ENCODE results near the gene HAAO. TPM values are rescaled to one million over a fixed set of nuclear protein-coding genes. Genes with fewer than 3 reads are reported as not detected.

The HAAO gene
- total and polyA plus RNA-seq, 2 donors (not counting 1 experiment from before 2014, with no cell fraction given), result 6.4 to 17.6 TPM

DNA sequence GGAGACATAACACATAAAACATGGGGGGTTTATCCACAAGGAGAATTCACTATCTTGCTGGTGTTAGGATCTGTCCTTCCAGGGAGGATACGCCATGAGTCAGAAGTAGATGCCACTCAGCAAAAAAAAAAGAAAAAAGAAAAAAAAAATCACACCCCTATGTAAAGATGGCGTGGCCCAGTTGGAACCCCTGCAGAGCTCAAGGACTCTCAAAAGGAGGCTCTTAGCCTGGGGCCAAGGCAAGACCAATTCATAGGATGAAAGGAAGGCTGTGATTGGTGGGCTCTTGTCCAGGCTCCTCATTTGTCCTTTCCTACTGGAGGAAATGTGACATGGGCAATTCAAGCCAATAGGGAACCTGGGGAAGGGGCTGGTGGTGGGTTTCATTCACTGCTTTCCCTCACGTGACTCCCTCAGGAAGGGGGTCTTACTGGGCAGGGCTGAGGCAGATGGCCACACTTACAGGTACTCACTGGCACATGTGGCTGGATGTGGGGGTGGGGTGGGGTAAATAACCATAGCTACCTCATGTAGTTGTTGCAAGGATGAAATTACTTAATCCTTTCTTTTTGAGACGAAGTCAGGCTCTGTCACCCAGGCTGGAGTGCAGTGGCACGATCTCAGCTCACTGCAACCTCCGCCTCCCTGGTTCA lies 38.7 kb upstream of the HAAO start:
- POLR2A ChIA-PET, result interaction anchor here (0.7 kb wide), 1 partner anchor 116 kb away, joined by 6 read pairs; no protein-coding TSS in a partner anchor
- DNase-seq (no peak), ATAC-seq (ENCODE audit: low read depth) (no peak)
- Histone ChIP-seq H3K4me3 (ENCODE audit: control extremely low read depth in 1 of 5, extremely low read depth in 1 of 5, insufficient read depth in 1 of 5, low read depth in 2 of 5, low read length in 4 of 5) (no peak overlapping the region), H3K27ac (ENCODE audit: low read length in 2 of 2) (no peak overlapping the region), H3K4me1 (ENCODE audit: control insufficient read depth in 2 of 2, insufficient read depth in 2 of 2, low read length in 2 of 2) (peaks cover 8 to 13% of the 10 kb centered on the region in 2 donors), H3K4me2 (replicated peaks; ENCODE audit: low read depth, low read length, poor library complexity, severe bottlenecking) (no peak overlapping the region), H2AFZ (ENCODE audit: insufficient read depth, low read depth, low read length, poor library complexity, severe bottlenecking) (no peak overlapping the region), H3K36me3 (replicated peaks in 1 of 2; ENCODE audit: control extremely low read depth in 1 of 2, control insufficient read depth in 1 of 2, extremely low read depth in 1 of 2, insufficient read depth in 2 of 2, low read length in 1 of 2) (no peaks in the 10 kb centered on the region), H3K27me3 (replicated peaks in 1 of 4; ENCODE audit: control extremely low read depth in 1 of 4, control insufficient read depth in 3 of 4, insufficient read depth in 4 of 4, low read length in 3 of 4) (no peaks in the 10 kb centered on the region), H3K9me3 (ENCODE audit: control extremely low read depth in 1 of 3, control insufficient read depth in 2 of 3, insufficient read depth in 1 of 3, low read length in 2 of 3) (no peaks in the 10 kb centered on the region), H4K20me1 (ENCODE audit: control insufficient read depth, insufficient read depth, low read length, poor library complexity, severe bottlenecking) (no peaks in the 10 kb centered on the region), H3K9ac (ENCODE audit: low read length) (no peak overlapping the region), H3K79me2 (ENCODE audit: control insufficient read depth, insufficient read depth, low read length) (no peaks in the 10 kb centered on the region)
- no peaks in the 10 kb centered on the region for H3K9me3 Mint-ChIP-seq (ENCODE audit: insufficient read depth)
- TF ChIP-seq EZH2 (IDR thresholded peaks at IDR 0.05; ENCODE audit: borderline replicate concordance, insufficient read depth, low read depth, low read length, poor library complexity, severe bottlenecking), result no peak
- TF ChIP-seq, protein P1, sequence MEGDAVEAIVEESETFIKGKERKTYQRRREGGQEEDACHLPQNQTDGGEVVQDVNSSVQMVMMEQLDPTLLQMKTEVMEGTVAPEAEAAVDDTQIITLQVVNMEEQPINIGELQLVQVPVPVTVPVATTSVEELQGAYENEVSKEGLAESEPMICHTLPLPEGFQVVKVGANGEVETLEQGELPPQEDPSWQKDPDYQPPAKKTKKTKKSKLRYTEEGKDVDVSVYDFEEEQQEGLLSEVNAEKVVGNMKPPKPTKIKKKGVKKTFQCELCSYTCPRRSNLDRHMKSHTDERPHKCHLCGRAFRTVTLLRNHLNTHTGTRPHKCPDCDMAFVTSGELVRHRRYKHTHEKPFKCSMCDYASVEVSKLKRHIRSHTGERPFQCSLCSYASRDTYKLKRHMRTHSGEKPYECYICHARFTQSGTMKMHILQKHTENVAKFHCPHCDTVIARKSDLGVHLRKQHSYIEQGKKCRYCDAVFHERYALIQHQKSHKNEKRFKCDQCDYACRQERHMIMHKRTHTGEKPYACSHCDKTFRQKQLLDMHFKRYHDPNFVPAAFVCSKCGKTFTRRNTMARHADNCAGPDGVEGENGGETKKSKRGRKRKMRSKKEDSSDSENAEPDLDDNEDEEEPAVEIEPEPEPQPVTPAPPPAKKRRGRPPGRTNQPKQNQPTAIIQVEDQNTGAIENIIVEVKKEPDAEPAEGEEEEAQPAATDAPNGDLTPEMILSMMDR (IDR thresholded peaks at IDR 0.05), result no peak
- H3K27ac Mint-ChIP-seq, result no peak overlapping the region
- no peak overlapping the region for H3K4me3 Mint-ChIP-seq
- CTCF ChIA-PET, result interaction anchor here (0.8 to 6.6 kb wide), 9 partner anchors 11 to 778 kb away, joined by 3 to 49 read pairs (median 4); no protein-coding TSS in a partner anchor
- 92% methylated on average over 5 of the region's 6 CpGs for WGBS (ENCODE audit: insufficient coverage)
- intact Hi-C loops (cut with micrococcal nuclease), result no loop called here
- peaks cover 3% of the 10 kb centered on the region for H3K27me3 Mint-ChIP-seq
- H3K4me1 Mint-ChIP-seq, result peaks cover 16% of the 10 kb centered on the region

Data from B cell (primary cell).